Measurements from ENCODE around the gene ROS1. TPM values are rescaled to one million over a fixed set of nuclear protein-coding genes. Genes with fewer than 3 reads are reported as not detected.
"Not testable (repeated sequence)": the region's sequence is repeated elsewhere in the genome, so short reads cannot be mapped to it uniquely, and the experiment has no call there.

ROS1 gene
- total RNA-seq, 2 donors from 2014 or later = 0.14 TPM; not detected in 1

GRCh38 chr6:117275205-117275604 is 150.5 kb downstream of the ROS1 start:
- intact Hi-C loops (cut with DNase I) = no loop called here
- no peak for DNase-seq (ENCODE audit: low spot score)

DNA sequence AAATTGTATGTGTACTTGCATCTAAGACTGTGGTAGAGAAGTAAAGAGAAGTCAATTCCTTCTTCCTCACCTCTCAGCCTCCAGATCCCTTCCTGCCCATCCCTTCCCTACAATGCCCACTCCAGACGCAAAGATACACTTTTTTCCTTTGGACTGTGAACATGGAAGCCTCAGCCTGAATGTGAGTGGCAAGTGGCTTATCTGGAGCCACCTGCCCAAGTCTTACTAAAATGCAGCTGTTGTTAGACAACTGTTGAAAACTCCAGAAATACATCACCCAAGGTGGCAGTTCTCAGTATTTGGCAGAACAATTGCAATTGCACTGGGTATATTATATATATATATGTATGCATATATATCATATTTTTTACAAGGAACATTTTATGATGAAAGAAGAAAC is 152.9 kb downstream of the ROS1 start:
- intact Hi-C loops (cut with DNase I) = no loop called here
- DNase-seq (ENCODE audit: low spot score) = no peak

GRCh38 chr6:117272032-117272866 is 153.5 kb downstream of the ROS1 start:
- no peak for DNase-seq (ENCODE audit: low spot score)
- intact Hi-C loops (cut with DNase I) = no loop called here

DNA sequence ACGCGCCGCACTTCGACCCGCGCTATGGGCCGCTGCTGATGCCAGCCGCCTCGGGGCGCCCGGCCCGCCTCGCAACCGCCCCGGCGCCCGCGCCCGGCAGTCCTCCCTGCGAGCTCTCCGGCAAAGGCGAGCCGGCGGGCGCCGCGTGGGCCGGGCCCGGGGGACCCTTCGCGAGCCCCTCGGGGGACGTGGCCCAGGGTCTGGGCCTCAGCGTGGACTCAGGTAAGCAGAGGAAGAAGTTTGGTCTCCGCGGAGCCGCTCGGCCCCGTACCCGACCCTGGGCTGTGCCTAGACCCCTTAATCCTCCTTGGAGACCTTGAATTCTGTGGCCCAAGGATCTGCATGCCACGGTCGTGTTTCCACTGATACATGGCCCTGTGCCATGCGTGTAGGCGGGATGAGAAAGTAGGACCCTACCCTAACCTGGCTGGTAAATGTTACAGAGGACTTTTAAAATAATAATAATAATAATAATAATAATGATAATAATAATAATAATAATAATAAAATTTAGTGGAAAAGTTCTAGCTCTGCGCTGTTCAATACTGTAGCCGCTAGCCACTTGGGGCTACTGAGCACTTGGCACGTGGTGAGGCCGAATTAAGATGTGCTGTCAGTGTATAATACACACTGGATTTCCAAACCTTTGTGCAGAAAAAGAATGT is 154.8 kb downstream of the ROS1 start:
- intact Hi-C loops (cut with DNase I) = no loop called here
- no peak for DNase-seq (ENCODE audit: low spot score)

DNA sequence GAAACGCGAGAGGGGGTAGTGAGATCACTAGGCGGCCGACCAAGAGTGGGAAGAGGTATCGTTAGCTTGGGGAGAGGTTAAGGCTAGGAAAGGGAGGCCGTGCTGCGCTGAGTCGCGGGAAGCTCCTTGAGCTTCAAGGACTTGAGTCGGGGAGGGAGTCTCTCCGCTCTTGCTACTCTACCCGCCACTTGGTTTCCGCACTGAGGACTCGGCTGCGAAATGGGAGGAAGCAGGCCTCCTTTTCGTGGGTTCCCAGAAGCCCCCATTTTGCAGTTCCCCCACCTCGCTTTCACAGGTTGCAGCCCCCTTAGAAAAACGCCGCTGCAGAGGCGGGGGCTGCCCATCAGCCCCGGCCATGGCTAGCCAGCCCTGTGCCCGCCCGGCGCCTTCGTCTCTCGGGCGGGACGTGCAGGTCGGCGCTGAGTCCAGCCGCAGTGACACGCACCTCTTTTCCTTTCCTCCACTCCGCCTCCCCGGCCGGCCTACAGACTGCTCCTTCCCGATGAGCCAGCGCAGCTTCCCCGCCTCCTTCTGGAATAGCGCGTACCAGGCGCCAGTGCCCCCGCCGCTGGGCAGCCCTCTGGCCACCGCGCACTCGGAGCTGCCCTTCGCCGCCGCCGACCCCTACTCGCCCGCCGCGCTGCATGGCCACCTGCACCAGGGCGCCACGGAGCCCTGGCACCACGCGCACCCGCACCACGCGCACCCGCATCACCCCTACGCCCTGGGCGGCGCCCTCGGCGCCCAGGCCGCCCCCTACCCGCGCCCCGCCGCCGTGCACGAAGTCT is 155.5 kb downstream of the ROS1 start:
- no peak for DNase-seq (ENCODE audit: low spot score)
- intact Hi-C loops (cut with DNase I) = no loop called here

- no peak for DNase-seq (ENCODE audit: low spot score)
- intact Hi-C loops (cut with DNase I) = no loop called here
Observed at GRCh38 chr6:117269638-117270054, 156.1 kb downstream of the ROS1 start.

DNA sequence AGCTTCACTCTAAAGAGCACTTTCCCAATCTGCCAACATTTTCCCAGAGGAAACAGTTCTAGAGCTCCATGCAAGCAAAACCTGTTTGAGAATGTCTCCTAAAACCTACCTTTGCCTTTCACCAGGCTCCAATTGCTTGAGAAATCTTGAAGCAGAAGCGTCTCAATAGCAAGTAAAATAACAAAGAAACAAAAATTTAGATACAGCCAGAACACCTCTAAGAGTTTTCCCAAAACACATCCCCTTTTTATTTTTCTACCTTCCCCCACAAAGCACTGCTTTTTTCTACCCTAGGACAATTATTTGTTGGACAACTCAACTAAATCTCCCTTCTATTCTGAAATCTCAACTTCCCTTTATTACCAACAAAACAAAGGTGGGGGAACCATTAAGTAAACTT is 156.8 kb downstream of the ROS1 start:
- intact Hi-C loops (cut with DNase I) = no loop called here
- no peak for DNase-seq (ENCODE audit: low spot score)

GRCh38 chr6:117267766-117268534 is 157.8 kb downstream of the ROS1 start:
- intact Hi-C loops (cut with DNase I) = no loop called here
- no peak for DNase-seq (ENCODE audit: low spot score)

- no peak for DNase-seq (ENCODE audit: low spot score)
- intact Hi-C loops (cut with DNase I) = no loop called here
Observed at GRCh38 chr6:117267054-117267347, 158.7 kb downstream of the ROS1 start.

DNA sequence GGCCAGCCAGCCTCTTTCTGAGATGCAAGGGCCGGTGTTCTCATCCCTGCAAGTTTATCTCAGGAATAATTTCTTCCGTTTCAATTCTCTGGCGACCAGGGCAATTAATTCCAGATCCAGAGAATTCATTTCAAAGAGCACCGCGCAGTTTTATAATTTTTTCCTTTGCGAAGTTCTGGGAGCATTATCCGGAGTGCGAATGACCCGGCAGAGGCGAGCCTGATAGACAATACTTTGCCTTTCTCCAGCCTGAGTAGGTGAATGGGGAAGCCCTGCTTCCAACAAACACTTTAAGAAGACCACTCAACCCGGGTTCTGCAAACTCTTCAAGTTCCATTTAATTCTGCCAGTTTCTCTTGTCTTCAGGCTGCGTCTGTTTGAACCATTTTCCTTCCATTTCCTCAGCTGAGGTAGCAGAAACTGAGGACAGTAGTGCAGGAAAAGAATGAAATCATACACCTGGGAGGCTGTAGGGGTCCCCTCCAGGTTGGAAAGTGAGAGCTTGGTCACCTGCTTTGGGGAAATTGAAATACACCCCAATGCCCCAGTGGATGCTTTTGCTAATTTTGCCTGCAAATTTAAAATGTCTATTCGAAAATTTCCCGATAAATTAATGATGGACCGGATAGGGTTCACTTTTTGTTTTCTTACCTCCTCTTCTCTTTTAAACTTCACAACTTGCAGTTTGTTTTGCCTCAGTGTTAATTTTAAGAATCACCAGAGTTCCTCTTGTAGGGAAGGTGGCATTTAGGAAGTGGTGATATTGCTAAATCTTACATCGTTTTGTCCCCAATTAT is 159.3 kb downstream of the ROS1 start:
- intact Hi-C loops (cut with DNase I) = no loop called here
- DNase-seq (ENCODE audit: low spot score) = no peak

- DNase-seq (ENCODE audit: low spot score) = no peak
- intact Hi-C loops (cut with DNase I) = no loop called here
Observed at GRCh38 chr6:117265410-117266256, 160.1 kb downstream of the ROS1 start, which contains the start of gene VGLL2. Gene VGLL2 (plus strand): TSS chr6:117265558. CDS start chr6:117265764, 206 bp downstream.

- intact Hi-C loops (cut with DNase I) = no loop called here
- no peak for DNase-seq (ENCODE audit: low spot score)
Observed at GRCh38 chr6:117264692-117265409, 160.9 kb downstream of the ROS1 start.

- intact Hi-C loops (cut with DNase I) = no loop called here
- DNase-seq (ENCODE audit: low spot score) = no peak
Observed at GRCh38 chr6:117264369-117264691, 161.4 kb downstream of the ROS1 start.

- no peak for DNase-seq (ENCODE audit: low spot score)
- intact Hi-C loops (cut with DNase I) = no loop called here
Observed at GRCh38 chr6:117263353-117263927, 162.3 kb downstream of the ROS1 start.

- DNase-seq (ENCODE audit: low spot score) = no peak
- intact Hi-C loops (cut with DNase I) = no loop called here
Observed at GRCh38 chr6:117262799-117263198, 162.9 kb downstream of the ROS1 start.

DNA sequence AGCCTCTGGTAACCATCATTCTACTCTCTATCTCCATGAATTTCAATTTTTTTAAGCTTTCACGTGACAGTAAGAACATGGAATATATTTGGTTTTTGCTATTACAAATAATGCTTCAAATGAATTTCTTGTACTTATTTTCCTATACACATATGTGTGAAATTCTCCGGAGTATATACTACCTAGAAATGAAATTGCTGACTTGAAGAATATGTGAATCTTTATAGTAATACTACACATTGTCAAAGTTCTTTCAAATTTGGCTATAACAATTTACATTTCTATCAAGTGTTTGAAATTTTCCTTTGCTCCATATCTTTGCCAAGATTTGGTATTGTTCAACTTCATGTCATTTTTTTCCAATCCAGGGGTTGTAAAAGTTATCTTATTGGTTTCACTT is 172.0 kb downstream of the ROS1 start:
- no peak for DNase-seq (ENCODE audit: low spot score)
- intact Hi-C loops (cut with DNase I) = no loop called here

DNA sequence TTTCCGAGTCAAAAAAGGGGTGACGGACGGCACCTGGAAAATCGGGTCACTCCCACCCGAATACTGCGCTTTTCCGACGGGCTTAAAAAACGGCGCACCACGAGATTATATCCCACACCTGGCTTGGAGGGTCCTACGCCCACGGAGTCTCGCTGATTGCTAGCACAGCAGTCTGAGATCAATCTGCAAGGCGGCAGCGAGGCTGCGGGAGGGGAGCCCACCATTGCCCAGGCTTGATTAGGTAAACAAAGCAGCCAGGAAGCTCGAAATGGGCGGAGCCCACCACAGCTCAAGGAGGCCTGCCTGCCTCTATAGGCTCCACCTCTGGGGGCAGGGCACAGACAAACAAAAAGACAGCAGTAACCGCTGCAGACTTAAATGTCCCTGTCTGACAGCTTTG is 180.8 kb downstream of the ROS1 start:
- intact Hi-C loops (cut with DNase I); DNase-seq (ENCODE audit: low spot score): not testable (repeated sequence)

All from posterior vena cava (tissue), 2 donors.